GM21390 (cell line): Measurements from ENCODE around the gene AMT.
"Not testable (repeated sequence)": the region's sequence is repeated elsewhere in the genome, so short reads cannot be mapped to it uniquely, and the experiment has no call there.

ENCODE experiments used
- ATAC-seq: cut with Tn5 transposase; IDR thresholded peaks from one replicate; pipeline ENCODE4 v1.9.1; 2021; ENCODE audit not compliant: unreplicated experiment

Gene AMT

GRCh38 chr3:49424816-49425215 lies 2.5 kb upstream of the AMT start:
- ATAC-seq = no peak

GRCh38 chr3:49421890-49422378 lies 339 bp downstream of the AMT start:
- ATAC-seq = no peak

- ATAC-seq = no peak
Observed at GRCh38 chr3:49417516-49418120, 4.7 kb downstream of the AMT start.

GRCh38 chr3:49416867-49417266 lies 5.4 kb downstream of the AMT start:
- no peak for ATAC-seq

- no peak for ATAC-seq
Observed at GRCh38 chr3:49415931-49416601, 6.2 kb downstream of the AMT start.

GRCh38 chr3:49414753-49415152 lies 7.5 kb downstream of the AMT start:
- no peak for ATAC-seq

GRCh38 chr3:49413338-49413734 lies 8.9 kb downstream of the AMT start:
- ATAC-seq = no peak

- ATAC-seq = no peak
Observed at GRCh38 chr3:49412632-49413337, 9.5 kb downstream of the AMT start.

GRCh38 chr3:49411968-49412631 lies 10.2 kb downstream of the AMT start, which contains the start of the genes RHOA and TCTA:
TSS of gene RHOA (minus strand) at chr3:49411976. CDS start at chr3:49375589, 36,387 bp downstream.
TSS of gene TCTA (plus strand) at chr3:49412423. CDS start at chr3:49412427, 4 bp downstream.
- peak; percentile 74 for ATAC-seq

- peak; percentile 29 for ATAC-seq
Observed at GRCh38 chr3:49411535-49411967, 10.7 kb downstream of the AMT start.

GRCh38 chr3:49410846-49411534 lies 11.3 kb downstream of the AMT start:
- no peak for ATAC-seq

GRCh38 chr3:49410066-49410845 lies 12.0 kb downstream of the AMT start:
- ATAC-seq = no peak

GRCh38 chr3:49406571-49407565 lies 15.4 kb downstream of the AMT start:
- no peak for ATAC-seq

- not testable (repeated sequence) for ATAC-seq
Observed at GRCh38 chr3:49405570-49405969, 16.7 kb downstream of the AMT start.

GRCh38 chr3:49403891-49404290 lies 18.4 kb downstream of the AMT start:
- ATAC-seq = no peak

- no peak for ATAC-seq
Observed at GRCh38 chr3:49401766-49402165, 20.5 kb downstream of the AMT start.

- no peak for ATAC-seq
Observed at GRCh38 chr3:49399461-49399860, 22.8 kb downstream of the AMT start.

- ATAC-seq = no peak
Observed at GRCh38 chr3:49397470-49397869, 24.8 kb downstream of the AMT start.

- ATAC-seq = not testable (repeated sequence)
Observed at GRCh38 chr3:49391310-49391709, 31.0 kb downstream of the AMT start.
